WTC11 (cell line): ENCODE data around the gene MAN1A2. TPM values are rescaled to one million over a fixed set of nuclear protein-coding genes. Genes with fewer than 3 reads are reported as not detected.

Source experiments
- ATAC-seq: fragments of 200-7000 bp; cut with Tn5 transposase; 2 replicates; pipeline ENCODE4 v1.10.0; 2021; ENCODE audit warnings: mild to moderate bottlenecking, moderate library complexity
- CTCF ChIA-PET: fragments of 300-600 bp; sonication (Branson Sonifier 250); formaldehyde crosslinking; loops from one replicate; lab custom pipeline; 2021; ENCODE audit warnings: antibody characterized with exemption; lab: Charles Lee
- POLR2A ChIA-PET: fragments of 350-600 bp; sonication (Branson Sonifier 250); formaldehyde crosslinking; loops from one replicate; lab custom pipeline; 2021; ENCODE audit warnings: antibody characterized with exemption; lab: Charles Lee
- DNase-seq: peaks from one replicate; pipeline ENCODE4 v3.0.0; 2021; ENCODE audit warnings: low spot score
- H3K27ac Mint-ChIP-seq: 2 replicates; pipeline ENCODE4 v1.8.0; 2021; ENCODE audit warnings: mixed read lengths
- H3K27me3 Mint-ChIP-seq: 2 replicates; pipeline ENCODE4 v1.8.0; 2021; ENCODE audit warnings: low read depth, mild to moderate bottlenecking, moderate library complexity, mixed read lengths
- H3K36me3 Mint-ChIP-seq: 2 replicates; pipeline ENCODE4 v1.8.0; 2021; ENCODE audit warnings: mixed read lengths
- H3K4me1 Mint-ChIP-seq: 2 replicates; pipeline ENCODE4 v1.8.0; 2022; ENCODE audit warnings: mixed read lengths
- H3K4me3 Mint-ChIP-seq: 2 replicates; pipeline ENCODE4 v1.8.0; 2021; ENCODE audit warnings: mild to moderate bottlenecking, moderate library complexity, mixed read lengths
- H3K9me3 Mint-ChIP-seq: 2 replicates; pipeline ENCODE4 v1.8.0; 2021; ENCODE audit warnings: mixed read lengths
- FOXJ3 ChIP-seq: sonication (generic); formaldehyde crosslinking; IDR thresholded peaks from 2 replicates; pipeline ENCODE4 v1.9.0; 2021; ENCODE audit warnings: missing genetic modification reagents, mild to moderate bottlenecking, borderline replicate concordance
- PRRX2 ChIP-seq: fragments of 250-450 bp; sonication (Bioruptor Pico); IDR thresholded peaks from 2 replicates; pipeline ENCODE4 v1.8.0; 2021; ENCODE audit warnings: mild to moderate bottlenecking
- SOX15 ChIP-seq: fragments of 250-450 bp; sonication (Bioruptor Pico); IDR thresholded peaks from 2 replicates; pipeline ENCODE4 v1.9.0; 2021; ENCODE audit warnings: mild to moderate bottlenecking
- ZNF121 ChIP-seq: sonication (generic); formaldehyde crosslinking; IDR thresholded peaks from 2 replicates; pipeline ENCODE4 v1.8.0; 2023; ENCODE audit warnings: missing genetic modification reagents
- ZNF263 ChIP-seq: sonication (generic); formaldehyde crosslinking; IDR thresholded peaks from 2 replicates; pipeline ENCODE4 v1.8.1; 2022; ENCODE audit warnings: low read depth, mild to moderate bottlenecking, moderate library complexity, missing genetic modification reagents
- total RNA-seq: library from RNA; stranded (reverse); gene quantifications from 3 replicates; pipeline ENCODE4 v1.2.3, GENCODE V29; 2021
- TF ChIP-seq, protein P1 (sequence below): fragments of 250-450 bp; sonication (Bioruptor Pico); IDR thresholded peaks from 2 replicates; pipeline ENCODE4 v1.9.0; 2021; ENCODE audit warnings: mild to moderate bottlenecking
- TF ChIP-seq, protein P2 (sequence below): sonication (generic); formaldehyde crosslinking; IDR thresholded peaks from 2 replicates; pipeline ENCODE4 v1.8.1; 2023; ENCODE audit warnings: mild to moderate bottlenecking, moderate library complexity, missing genetic modification reagents
- TF ChIP-seq, protein P3 (sequence below): sonication (generic); formaldehyde crosslinking; IDR thresholded peaks from 2 replicates; pipeline ENCODE4 v1.8.0; 2023; ENCODE audit warnings: missing genetic modification reagents, mild to moderate bottlenecking, borderline replicate concordance
- TF ChIP-seq, protein P4 (sequence below): fragments of 250-450 bp; sonication (Bioruptor Pico); conservative IDR thresholded peaks from 2 replicates; pipeline ENCODE4 v1.9.0; 2021; ENCODE audit warnings: mild to moderate bottlenecking
- TF ChIP-seq, protein P5 (sequence below): sonication (generic); formaldehyde crosslinking; IDR thresholded peaks from 2 replicates; pipeline ENCODE4 v1.8.1; 2022; ENCODE audit warnings: low read depth, missing genetic modification reagents, borderline replicate concordance
- TF ChIP-seq, protein P6 (sequence below): sonication (generic); formaldehyde crosslinking; IDR thresholded peaks from 2 replicates; pipeline ENCODE4 v1.8.0; 2022; ENCODE audit warnings: mild to moderate bottlenecking, missing genetic modification reagents

MAN1A2 gene
- total RNA-seq, 1 experiment from 2014 or later = 16.0 TPM

DNA sequence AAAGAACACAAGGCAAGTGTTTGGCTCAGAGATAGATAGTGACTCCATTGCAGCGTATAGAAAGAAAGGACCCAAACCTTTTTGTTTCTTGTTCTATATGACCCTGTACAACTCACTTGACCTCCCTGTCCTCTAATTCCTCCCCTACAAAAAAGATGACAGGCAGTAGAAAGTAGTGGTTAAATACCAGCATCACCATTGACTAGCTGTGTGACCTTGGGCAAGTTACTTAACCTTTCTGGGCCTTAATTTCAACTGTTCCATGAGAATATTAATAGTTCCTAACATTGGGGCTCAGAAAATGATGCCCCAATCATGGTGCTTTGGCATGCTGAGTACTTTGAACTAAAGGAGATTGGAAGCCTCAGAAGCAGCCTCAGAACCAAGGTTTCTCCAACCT lies 46.7 kb upstream of the MAN1A2 start:
- ATAC-seq (no peak), DNase-seq (no peak)
- TF ChIP-seq SOX15 (CRISPR knock-in tag) = no peak
- TF ChIP-seq, protein P1, sequence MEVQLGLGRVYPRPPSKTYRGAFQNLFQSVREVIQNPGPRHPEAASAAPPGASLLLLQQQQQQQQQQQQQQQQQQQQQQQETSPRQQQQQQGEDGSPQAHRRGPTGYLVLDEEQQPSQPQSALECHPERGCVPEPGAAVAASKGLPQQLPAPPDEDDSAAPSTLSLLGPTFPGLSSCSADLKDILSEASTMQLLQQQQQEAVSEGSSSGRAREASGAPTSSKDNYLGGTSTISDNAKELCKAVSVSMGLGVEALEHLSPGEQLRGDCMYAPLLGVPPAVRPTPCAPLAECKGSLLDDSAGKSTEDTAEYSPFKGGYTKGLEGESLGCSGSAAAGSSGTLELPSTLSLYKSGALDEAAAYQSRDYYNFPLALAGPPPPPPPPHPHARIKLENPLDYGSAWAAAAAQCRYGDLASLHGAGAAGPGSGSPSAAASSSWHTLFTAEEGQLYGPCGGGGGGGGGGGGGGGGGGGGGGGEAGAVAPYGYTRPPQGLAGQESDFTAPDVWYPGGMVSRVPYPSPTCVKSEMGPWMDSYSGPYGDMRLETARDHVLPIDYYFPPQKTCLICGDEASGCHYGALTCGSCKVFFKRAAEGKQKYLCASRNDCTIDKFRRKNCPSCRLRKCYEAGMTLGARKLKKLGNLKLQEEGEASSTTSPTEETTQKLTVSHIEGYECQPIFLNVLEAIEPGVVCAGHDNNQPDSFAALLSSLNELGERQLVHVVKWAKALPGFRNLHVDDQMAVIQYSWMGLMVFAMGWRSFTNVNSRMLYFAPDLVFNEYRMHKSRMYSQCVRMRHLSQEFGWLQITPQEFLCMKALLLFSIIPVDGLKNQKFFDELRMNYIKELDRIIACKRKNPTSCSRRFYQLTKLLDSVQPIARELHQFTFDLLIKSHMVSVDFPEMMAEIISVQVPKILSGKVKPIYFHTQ (CRISPR knock-in tag) = no peak
- TF ChIP-seq, protein P2, sequence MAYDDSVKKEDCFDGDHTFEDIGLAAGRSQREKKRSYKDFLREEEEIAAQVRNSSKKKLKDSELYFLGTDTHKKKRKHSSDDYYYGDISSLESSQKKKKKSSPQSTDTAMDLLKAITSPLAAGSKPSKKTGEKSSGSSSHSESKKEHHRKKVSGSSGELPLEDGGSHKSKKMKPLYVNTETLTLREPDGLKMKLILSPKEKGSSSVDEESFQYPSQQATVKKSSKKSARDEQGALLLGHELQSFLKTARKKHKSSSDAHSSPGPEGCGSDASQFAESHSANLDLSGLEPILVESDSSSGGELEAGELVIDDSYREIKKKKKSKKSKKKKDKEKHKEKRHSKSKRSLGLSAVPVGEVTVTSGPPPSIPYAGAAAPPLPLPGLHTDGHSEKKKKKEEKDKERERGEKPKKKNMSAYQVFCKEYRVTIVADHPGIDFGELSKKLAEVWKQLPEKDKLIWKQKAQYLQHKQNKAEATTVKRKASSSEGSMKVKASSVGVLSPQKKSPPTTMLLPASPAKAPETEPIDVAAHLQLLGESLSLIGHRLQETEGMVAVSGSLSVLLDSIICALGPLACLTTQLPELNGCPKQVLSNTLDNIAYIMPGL (CRISPR knock-in tag) = no peak
- TF ChIP-seq ZNF263 (CRISPR knock-in tag) = no peak
- TF ChIP-seq ZNF121 (CRISPR knock-in tag) = no peak
- TF ChIP-seq, protein P3, sequence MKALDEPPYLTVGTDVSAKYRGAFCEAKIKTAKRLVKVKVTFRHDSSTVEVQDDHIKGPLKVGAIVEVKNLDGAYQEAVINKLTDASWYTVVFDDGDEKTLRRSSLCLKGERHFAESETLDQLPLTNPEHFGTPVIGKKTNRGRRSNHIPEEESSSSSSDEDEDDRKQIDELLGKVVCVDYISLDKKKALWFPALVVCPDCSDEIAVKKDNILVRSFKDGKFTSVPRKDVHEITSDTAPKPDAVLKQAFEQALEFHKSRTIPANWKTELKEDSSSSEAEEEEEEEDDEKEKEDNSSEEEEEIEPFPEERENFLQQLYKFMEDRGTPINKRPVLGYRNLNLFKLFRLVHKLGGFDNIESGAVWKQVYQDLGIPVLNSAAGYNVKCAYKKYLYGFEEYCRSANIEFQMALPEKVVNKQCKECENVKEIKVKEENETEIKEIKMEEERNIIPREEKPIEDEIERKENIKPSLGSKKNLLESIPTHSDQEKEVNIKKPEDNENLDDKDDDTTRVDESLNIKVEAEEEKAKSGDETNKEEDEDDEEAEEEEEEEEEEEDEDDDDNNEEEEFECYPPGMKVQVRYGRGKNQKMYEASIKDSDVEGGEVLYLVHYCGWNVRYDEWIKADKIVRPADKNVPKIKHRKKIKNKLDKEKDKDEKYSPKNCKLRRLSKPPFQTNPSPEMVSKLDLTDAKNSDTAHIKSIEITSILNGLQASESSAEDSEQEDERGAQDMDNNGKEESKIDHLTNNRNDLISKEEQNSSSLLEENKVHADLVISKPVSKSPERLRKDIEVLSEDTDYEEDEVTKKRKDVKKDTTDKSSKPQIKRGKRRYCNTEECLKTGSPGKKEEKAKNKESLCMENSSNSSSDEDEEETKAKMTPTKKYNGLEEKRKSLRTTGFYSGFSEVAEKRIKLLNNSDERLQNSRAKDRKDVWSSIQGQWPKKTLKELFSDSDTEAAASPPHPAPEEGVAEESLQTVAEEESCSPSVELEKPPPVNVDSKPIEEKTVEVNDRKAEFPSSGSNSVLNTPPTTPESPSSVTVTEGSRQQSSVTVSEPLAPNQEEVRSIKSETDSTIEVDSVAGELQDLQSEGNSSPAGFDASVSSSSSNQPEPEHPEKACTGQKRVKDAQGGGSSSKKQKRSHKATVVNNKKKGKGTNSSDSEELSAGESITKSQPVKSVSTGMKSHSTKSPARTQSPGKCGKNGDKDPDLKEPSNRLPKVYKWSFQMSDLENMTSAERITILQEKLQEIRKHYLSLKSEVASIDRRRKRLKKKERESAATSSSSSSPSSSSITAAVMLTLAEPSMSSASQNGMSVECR = no peak
- no peak for TF ChIP-seq FOXJ3 (CRISPR knock-in tag)
- TF ChIP-seq, protein P4, sequence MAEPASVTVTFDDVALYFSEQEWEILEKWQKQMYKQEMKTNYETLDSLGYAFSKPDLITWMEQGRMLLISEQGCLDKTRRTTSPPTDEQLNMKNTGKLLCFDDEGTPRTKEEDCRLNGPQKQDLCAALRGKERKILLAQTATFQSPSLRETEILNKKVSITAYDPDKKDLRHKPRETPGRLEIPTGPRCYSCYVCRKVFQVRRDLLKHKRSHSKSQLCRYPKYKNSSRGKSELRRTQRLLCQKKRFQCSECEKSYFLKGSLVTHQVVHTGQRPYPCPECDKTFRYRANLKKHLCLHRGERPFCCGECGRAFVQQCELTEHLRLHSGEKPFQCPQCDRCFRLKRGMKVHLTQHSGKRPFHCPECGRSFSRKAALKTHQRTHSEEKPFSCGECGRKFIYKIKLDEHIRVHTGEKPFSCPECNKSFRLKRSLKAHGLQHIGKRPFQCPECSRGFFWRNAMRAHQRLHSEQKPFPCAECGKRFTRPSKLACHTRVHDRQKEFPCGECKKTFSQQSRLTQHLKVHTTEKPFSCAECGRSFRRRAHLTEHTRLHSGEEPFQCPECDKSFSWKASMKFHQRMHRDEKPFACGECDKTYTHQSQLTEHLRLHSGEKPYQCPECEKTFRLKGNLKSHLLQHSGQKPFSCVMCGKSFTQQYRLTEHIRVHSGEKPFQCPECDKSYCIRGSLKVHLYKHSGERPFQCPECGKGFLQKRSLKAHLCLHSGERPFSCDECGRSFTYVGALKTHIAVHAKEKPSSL = no peak
- TF ChIP-seq, protein P5, sequence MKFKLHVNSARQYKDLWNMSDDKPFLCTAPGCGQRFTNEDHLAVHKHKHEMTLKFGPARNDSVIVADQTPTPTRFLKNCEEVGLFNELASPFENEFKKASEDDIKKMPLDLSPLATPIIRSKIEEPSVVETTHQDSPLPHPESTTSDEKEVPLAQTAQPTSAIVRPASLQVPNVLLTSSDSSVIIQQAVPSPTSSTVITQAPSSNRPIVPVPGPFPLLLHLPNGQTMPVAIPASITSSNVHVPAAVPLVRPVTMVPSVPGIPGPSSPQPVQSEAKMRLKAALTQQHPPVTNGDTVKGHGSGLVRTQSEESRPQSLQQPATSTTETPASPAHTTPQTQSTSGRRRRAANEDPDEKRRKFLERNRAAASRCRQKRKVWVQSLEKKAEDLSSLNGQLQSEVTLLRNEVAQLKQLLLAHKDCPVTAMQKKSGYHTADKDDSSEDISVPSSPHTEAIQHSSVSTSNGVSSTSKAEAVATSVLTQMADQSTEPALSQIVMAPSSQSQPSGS = no peak
- TF ChIP-seq, protein P6, sequence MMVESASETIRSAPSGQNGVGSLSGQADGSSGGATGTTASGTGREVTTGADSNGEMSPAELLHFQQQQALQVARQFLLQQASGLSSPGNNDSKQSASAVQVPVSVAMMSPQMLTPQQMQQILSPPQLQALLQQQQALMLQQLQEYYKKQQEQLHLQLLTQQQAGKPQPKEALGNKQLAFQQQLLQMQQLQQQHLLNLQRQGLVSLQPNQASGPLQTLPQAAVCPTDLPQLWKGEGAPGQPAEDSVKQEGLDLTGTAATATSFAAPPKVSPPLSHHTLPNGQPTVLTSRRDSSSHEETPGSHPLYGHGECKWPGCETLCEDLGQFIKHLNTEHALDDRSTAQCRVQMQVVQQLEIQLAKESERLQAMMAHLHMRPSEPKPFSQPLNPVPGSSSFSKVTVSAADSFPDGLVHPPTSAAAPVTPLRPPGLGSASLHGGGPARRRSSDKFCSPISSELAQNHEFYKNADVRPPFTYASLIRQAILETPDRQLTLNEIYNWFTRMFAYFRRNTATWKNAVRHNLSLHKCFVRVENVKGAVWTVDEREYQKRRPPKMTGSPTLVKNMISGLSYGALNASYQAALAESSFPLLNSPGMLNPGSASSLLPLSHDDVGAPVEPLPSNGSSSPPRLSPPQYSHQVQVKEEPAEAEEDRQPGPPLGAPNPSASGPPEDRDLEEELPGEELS (CRISPR knock-in tag) = no peak
- TF ChIP-seq PRRX2 = no peak
- Mint-ChIP-seq H3K36me3 (no peaks in the 10 kb centered on the region), H3K27me3 (no peaks in the 10 kb centered on the region), H3K4me1 (peaks cover 13% of the 10 kb centered on the region), H3K4me3 (no peak overlapping the region), H3K9me3 (no peaks in the 10 kb centered on the region), H3K27ac (no peak overlapping the region)
- ChIA-PET POLR2A (no interaction called here), CTCF (no interaction called here)
